Activated CD4-positive, CD25-positive, alpha-beta regulatory T cell treated with anti-CD3 and anti-CD28 coated beads, Interleukin-2, amount 50 U/mL, for 24 hours (primary cell): ENCODE data around the gene GRIN1.
"Not testable (repeated sequence)": the region's sequence is repeated elsewhere in the genome, so short reads cannot be mapped to it uniquely, and the experiment has no call there.

ENCODE experiments used
- ATAC-seq, 2 donors: fragments of 150-1000 bp; cut with Tn5 transposase; one replicate each; pipeline ENCODE4 v1.10.0; 2021; ENCODE audit warnings: mild to moderate bottlenecking in 1 of 2, moderate library complexity in 1 of 2

Gene GRIN1

GRCh38 chr9:137128862-137129455 is 10.0 kb upstream of the GRIN1 start:
- no peak for ATAC-seq

DNA sequence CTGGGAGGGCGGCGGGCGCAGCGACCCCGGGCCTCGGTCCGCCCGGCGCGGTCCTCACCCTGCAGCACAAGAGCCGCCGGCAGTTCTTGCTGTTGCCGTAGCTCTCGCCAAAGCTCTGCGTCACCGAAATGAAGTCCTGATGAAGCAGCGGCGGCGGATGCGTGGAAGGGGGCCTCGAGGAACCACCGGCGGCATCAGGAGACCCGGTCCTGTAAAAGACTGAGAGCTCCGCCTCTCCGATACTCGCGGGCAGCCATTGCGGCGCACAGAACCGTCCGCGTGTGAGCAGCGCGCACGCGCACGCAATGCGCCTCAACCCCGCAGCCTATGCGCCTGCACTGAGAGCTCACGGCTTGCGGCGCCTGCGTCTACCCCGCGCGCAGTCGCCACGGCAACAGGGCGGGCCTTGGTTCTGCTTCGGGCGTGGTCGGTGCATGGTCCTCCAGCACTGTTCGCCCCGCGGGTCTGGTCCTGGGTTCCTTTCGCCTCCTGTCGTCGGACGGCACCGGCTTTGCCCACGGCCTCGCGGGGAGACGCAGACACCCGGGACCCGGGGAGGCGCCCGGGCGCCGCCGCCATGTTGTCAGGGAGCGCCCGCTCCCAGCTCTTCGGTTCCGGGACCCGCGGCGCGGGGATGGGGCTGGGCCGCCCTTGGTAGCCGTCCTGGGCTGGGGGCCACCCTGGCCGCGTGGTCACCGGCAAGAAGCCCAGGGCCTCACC is 9.3 kb upstream of the GRIN1 start:
- peak; percentile 99 for ATAC-seq

GRCh38 chr9:137130176-137130755 is 8.7 kb upstream of the GRIN1 start:
- peak; percentile 0 to 1 for ATAC-seq

- no peak for ATAC-seq
Observed at GRCh38 chr9:137134191-137134590, 4.8 kb upstream of the GRIN1 start.

DNA sequence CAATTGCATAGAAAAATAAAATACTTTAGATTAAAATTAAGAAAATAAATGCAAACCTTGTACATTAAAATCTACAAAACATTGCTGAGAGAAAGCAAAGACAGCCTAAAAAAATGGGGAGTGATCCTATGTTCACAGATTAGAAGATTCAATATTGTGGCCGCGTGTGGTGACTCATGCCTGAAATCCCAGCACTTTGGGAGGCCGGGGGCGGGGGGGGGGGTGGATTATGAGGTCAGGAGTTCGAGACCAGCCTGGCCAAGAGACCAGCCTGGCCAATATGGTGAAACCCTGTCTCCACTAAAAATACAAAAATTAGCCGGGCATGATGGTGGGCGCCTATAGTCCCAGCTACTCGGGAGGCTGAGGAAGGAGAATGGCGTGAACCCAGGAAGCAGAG is 3.8 kb upstream of the GRIN1 start:
- not testable (repeated sequence) for ATAC-seq

GRCh38 chr9:137136261-137136880 is 2.6 kb upstream of the GRIN1 start:
- ATAC-seq: no peak

DNA sequence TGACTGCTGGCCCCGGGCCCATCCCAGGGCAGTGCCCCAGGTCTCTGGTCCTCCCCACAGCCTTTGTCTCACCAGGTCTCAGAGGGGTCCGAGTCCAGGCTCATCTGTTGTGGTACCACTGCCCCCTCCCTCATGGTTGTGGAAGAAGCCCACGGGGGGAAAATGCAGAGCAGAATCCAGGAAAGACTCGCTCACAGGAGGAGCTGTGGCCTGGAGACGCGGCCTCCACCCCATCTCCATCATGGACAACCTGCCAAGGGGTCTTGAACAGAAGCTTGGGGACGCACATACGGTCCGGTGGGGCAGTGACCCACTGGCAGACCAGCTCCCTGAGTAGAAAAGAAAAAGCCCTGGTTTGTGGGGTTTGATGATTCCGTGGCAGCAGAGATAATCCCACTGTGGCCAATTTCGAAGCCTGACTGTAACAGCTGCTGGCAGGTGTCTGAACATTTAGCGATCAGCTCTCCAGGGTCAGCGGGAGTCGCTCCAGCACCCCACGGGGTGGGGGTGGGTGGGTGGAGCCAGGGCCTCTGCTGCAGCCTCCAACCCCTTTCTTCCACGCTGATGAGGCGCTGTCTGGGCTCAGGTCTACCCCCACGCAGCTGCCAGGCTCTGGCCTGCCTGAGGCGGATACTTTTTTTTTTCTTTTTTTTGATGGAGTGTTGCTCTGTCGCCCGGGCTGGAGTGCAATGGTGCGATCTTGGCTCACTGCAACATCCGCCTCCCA is 1.9 kb upstream of the GRIN1 start:
- ATAC-seq: no peak

GRCh38 chr9:137138058-137138721 is 764 bp upstream of the GRIN1 start:
- no peak for ATAC-seq

DNA sequence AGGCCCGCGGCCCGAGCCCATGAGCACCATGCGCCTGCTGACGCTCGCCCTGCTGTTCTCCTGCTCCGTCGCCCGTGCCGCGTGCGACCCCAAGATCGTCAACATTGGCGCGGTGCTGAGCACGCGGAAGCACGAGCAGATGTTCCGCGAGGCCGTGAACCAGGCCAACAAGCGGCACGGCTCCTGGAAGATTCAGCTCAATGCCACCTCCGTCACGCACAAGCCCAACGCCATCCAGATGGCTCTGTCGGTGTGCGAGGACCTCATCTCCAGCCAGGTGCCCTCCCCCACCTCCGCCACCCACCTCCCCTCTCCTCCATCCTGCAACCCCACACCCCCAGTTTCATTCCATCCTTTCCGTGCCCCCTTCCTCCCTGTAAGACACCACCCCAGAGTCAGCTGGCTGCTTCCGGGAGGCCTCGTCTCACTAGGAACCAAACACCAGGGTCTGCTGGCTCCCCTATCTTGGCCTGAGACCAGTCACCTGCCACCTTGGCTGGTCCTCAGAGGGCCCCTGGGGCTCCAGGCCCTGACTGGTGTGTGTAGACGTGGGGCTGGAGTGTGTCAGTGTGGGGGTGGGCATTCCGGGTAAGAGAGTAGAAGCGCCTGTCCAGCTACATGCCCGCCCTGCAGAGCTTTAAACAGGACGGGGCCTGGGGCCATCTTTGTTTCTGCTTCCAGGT is 655 bp downstream of the GRIN1 start:
- ATAC-seq: no peak

GRCh38 chr9:137140151-137141012 is 1.4 kb downstream of the GRIN1 start:
- no peak for ATAC-seq

DNA sequence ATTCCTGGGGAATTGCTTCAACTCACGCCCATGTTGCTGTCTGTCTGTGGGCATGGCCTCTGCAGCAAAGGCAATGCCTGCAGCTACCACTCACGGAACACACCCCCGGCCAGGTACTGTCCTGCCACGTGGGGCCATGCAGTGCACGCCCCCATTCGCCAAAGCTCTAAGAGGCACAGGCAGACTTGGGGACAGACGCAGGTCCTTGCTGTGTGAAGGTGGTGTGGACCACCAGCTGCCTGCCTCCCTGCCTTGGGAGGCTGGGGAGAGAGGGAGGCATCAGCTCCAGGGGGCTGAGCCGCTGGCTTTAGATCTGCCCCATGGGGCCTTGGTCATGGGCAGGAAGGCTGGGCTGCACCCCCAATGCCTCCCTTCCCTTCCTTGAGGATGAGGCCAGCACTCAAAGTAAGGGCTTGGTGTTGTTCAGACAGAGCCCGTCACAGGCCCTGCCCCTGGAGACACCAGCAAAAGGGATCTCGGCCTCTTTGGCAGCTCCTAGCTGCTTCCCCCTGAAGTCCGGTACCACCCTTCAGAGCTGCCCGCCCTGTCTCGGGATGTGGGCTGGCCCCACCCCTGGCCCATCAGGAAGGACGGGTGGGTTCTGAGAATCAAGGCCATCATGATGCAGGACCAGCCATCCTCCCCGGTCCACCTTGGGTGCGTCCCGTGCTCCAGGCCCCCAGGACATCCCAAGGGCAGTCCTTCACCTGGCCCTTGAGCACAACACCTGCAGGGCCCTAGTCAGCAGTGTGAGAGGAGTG is 2.3 kb downstream of the GRIN1 start:
- no peak for ATAC-seq

- no peak for ATAC-seq
Observed at GRCh38 chr9:137141976-137142936, 3.3 kb downstream of the GRIN1 start.

DNA sequence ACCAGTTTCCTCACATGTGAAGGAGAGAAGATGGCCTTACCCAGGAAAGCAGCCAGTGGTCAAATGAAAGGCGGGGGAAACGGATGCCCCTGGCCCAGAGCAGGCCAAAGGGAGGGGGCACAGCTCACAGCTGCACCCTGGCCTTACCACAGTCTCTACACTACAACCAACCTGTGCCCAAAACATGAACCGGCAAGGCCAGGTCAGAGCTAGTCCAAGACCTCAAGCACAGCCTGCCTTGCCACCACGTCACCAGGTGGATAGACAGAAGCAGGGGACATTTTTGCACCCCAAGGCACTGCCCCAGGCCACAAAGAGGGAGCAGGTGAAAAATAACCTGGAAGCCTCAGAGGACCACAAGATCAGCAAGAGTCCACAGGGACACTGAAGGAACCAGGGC is 4.5 kb downstream of the GRIN1 start:
- no peak for ATAC-seq

DNA sequence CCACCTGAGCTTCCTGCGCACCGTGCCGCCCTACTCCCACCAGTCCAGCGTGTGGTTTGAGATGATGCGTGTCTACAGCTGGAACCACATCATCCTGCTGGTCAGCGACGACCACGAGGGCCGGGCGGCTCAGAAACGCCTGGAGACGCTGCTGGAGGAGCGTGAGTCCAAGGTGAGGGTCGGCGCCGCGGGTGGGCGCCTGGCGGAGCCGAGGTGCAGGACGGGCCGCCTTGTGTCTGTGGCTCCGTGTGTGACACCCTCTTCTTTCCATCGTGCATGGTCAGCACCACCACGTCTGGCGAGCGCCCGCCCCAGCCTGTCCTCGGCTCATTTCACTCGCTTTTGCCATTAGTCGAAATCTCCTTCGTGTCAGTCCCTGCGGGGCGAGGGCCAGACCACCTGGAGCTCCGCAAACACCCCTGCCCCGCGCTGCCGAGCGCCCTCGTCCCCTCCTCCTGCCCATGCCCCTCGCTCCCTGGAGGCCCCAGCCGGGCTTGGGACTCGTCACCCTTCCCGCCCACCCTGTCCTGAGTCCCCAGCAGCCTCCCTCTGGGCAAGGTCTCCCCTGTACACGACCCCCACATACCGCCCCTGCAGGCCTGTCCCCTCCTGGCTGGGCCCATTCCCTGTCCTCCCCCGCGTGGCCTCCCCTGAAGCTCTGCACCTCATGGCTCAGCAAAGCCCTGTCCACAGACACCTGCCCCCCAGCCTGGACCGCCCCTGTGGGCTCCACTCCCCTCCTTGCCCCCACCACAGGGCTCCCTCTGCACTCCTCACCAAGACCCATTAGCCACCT is 7.0 kb downstream of the GRIN1 start:
- no peak for ATAC-seq

- ATAC-seq: no peak
Observed at GRCh38 chr9:137146527-137146918, 7.6 kb downstream of the GRIN1 start.

DNA sequence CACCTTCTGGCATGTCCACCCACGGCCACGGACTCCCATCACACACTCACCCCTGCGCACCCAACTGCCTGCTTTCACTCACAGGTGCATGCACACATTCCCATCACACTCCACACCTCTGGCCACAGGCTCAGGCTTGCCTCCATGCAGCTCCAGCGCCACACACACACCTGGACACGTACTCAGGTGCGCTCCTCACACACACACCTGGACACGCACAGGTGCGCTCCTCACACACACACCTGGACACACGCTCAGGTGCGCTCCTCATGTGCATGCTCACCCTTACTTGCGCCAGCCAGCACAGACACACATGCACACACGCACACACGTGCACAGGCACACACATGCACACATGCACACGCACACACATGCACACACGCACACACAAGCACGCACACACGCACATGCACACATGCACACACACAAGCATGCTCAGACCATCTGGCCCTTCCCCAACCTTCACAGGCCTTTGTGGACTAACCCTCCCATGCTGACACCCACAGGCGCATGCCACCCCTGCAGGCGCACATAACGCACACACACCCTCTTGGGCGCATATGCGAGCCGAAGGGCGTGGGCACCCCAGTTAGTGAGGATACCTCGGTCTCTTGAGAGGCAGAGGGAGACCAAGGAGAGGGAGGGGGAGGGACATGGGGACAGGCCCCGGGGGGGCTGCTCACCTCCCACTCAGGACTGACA is 8.3 kb downstream of the GRIN1 start:
- no peak for ATAC-seq

DNA sequence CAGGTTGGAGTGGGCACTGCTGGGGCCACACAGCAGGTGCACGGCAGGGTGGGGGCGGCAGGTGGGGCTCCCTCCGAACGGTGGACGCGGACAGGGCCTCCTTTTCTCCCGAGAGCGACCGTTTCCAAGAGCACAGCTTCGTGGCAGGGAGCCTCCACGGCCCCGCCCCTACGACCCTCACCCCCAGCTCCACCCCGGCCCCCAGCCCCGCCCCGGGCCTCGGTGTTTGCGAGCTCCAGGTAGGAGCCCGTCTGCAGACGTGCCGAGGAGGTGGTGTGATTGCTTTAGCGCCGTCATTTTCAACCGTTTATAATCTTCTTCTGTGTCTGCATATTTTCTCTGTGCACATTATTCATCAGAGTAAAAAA is 8.8 kb downstream of the GRIN1 start:
- ATAC-seq: no peak

GRCh38 chr9:137148242-137148641 is 9.3 kb downstream of the GRIN1 start:
- no peak for ATAC-seq
